Suprapubic skin (tissue), 4 donors: ENCODE results near the gene TIMM50.

ENCODE experiments used
- CTCF ChIP-seq, 2 donors: fragments of 200-600 bp in 1 of 2; fragments of 450-650 bp in 1 of 2; sonication (generic) in 1 of 2; IDR thresholded peaks; one replicate each; pipeline ENCODE4 v1.5.1; 2016 to 2019; ENCODE audit warnings: antibody characterized with exemption in 2 of 2, mild to moderate bottlenecking in 1 of 2, moderate library complexity in 1 of 2
- POLR2A ChIP-seq, 2 donors: fragments of 450-650 bp; IDR thresholded peaks; one replicate each; pipeline ENCODE4 v1.6.1; 2017; ENCODE audit warnings: antibody characterized with exemption in 2 of 2, mild to moderate bottlenecking in 2 of 2, moderate library complexity in 2 of 2
- POLR2AphosphoS5 ChIP-seq, 3 donors: sonication (generic); formaldehyde crosslinking; IDR thresholded peaks; one replicate each; pipeline ENCODE4 v1.6.1; 2017; ENCODE audit warnings: antibody characterized with exemption in 3 of 3

GRCh38 chr19:39470724-39471339 is 9.8 kb upstream of the TIMM50 start:
- no peak for TF ChIP-seq POLR2A (IDR thresholded peaks at IDR 0.05)
- TF ChIP-seq CTCF (IDR thresholded peaks at IDR 0.05), result no peak
- no peak for TF ChIP-seq POLR2AphosphoS5 (IDR thresholded peaks at IDR 0.05)
